NCI-H2081 (cell line): ENCODE data around the gene NAV3.

Source experiments
- DNase-seq, 2 experiments: peaks; one replicate each; lab custom pipeline; 2025; lab: John Stamatoyannopoulos, UW

The NAV3 gene

GRCh38 chr12:77925536-77926108 is 94.9 kb downstream of the NAV3 start:
- peak; percentile 91 to 93 for DNase-seq

GRCh38 chr12:77928078-77928477 is 97.4 kb downstream of the NAV3 start:
- DNase-seq, result no peak

DNA sequence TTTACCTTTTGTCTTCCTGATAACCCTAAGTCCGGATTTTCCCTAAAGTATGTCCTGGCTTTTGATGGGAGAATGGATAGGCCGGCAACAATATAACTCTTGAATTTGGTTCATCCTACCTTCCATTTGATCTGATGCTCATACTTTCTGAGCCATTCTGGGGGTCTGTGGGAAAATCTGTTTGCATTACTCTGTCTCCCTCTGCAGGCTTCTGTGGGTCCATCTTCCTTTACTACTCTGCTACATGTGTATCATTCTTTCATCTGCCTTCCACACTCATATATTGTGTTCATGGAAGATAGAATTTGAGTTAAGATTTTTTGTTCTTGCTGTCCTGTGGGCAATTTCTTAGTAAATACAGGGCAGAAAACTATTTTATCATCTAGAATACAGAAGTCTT is 101.5 kb downstream of the NAV3 start:
- DNase-seq, result no peak

GRCh38 chr12:77938301-77938700 is 107.6 kb downstream of the NAV3 start:
- DNase-seq, result no peak

GRCh38 chr12:77940011-77940423 is 109.3 kb downstream of the NAV3 start:
- no peak for DNase-seq

DNA sequence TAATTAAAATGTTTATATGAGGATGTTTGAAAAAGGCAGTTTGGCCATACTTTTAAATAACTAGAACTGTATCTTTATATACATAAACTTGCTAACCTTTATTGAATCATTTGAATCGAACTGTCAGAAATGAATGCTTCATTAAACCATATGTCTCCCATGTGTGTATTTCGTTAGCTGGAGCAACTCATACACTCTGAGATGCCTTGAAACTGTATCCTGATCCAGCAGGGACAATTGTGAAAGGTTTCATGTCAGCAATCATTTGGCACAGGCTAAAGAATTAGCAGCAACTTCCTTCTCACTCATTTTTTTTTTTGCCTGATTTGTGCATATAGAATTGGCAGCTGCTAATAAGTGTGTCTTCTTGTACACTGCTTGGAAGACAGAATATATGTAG is 109.9 kb downstream of the NAV3 start:
- no peak for DNase-seq

- no peak for DNase-seq
These were observed 110.7 kb downstream of the NAV3 start for GRCh38 chr12:77941401-77941800.

DNA sequence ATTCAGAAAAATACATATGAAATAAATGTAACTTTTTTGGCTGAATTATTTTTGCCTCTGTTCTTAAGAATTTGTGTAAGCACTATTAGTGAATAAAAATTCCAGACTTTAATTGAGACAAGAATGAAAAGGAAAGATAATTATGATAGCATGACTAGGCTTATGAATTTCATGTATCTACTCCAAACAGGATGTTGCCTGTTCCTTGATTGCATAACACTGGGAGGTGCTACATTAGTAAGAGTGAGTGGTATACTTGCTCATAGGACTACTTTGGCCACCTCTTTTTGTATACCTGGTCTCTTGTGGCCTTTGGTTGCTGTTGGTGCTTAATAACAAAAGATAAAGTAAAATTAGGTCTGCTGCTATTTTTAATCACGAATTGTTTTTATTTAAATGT is 112.8 kb downstream of the NAV3 start:
- no peak for DNase-seq

DNA sequence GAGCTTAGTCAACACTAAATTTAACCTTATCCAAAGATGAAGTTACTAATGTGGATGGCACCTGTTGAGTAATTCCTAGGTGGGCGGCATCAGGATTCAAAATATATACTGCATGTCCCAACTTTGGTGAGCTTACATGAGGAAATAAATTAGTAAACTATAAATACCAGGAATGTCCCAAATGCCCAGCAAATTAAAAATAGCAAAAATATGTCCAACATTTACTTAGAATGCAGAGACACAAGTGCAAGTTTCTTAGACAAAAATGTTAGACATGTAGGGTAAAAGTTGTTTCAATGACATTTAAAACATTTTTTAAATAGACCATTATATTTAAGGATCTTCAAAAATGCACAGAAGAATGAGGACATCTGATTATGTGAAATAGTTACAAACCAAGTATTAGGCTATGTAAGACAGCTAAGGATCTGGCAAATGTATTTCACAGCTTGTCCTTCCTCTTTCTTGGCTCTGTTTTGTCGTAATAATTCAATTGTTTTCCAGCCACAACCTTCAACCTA is 115.9 kb downstream of the NAV3 start:
- DNase-seq, result no peak

GRCh38 chr12:77947330-77947729 is 116.6 kb downstream of the NAV3 start:
- no peak for DNase-seq

DNA sequence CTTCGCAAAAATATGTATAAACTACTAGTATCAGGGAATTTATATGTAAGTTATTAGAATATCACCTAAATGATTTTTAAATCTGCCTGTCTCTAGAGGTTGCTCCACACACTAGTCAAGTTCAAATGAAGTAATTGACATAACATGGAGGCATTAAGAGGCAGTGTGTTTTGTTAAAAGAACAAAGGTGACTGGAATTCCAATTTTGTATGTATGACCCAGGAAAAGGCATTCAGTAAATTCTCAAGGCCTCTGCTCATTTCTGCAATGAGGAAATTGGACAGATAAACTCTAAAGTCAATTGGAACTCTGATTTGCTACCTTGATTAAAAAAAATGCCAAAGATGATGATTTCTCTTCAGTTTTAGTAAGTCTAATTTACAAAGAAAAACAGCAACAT is 117.1 kb downstream of the NAV3 start:
- DNase-seq, result no peak

GRCh38 chr12:77949943-77950342 is 119.2 kb downstream of the NAV3 start:
- no peak for DNase-seq

DNA sequence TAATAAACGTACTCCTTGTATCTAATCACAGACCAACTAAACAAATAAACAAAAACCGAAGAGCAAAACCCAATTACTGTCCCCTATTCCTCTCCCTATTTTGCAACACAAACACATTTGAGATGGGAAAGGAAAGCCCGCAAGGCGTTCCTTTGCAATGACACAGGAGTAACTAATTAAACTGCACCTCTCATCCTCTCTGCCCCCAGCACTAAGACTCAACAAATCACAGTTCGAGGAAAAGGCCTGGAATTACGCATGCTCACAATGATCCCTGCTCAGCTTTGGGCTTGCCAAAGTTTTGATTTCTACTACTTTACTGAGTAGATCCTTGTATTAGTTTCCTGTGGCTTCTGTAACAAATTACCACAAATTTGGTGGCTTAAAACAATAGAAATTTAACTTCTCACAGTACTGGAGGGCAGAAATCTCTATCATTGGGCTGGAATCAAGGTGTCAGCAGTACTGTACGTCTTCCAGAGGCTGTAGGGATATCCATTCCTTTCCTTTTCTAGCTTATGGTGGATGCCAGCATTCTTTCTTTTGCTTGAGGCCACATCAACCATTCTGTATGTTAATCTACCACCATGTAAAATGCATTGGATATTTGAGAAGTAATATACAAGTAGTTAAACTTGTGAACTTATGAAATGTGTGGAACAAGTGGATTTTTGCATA is 123.0 kb downstream of the NAV3 start:
- DNase-seq, result no peak

- no peak for DNase-seq
These were observed 123.5 kb downstream of the NAV3 start for GRCh38 chr12:77954206-77954555.

DNA sequence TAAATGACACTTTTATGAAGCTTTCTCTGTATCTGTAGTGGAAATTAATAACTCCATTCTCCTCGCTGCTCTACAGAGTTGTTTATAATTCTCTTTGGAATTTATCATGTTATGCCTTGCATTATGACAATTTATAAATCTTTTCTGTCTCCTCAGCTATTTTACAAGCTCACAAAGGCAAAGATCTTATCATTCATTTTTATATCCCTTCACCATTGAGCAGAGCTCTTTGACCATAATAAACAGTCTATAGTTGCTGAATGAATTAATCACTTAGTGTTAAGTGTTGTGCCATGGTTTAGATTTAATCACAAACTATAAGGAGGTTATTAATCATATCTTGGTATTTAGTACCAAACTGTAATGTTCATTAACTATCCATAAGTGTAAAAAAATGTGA is 126.4 kb downstream of the NAV3 start:
- DNase-seq, result no peak

GRCh38 chr12:77963576-77964178 is 133.0 kb downstream of the NAV3 start:
- no peak for DNase-seq

DNA sequence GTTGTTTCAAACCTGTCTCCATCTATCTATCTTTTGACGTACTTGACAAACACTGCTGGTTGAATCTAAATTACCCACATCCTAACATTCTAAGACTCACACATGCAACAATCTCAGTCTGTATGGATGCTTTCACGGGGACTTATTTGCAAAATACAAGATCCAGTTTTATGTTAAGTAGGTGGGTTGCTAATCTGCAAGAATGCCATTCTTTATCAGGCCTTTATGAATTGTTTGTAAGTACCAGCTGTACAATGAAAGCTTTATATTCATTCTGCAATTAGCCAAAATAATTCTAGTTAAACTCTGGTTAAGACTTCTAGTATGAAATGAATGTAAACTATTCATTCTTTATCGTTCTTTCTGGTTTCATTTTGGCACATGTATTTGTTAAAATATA is 135.1 kb downstream of the NAV3 start:
- no peak for DNase-seq

- no peak for DNase-seq
These were observed 137.3 kb downstream of the NAV3 start for GRCh38 chr12:77968021-77968420.

- no peak for DNase-seq
These were observed 137.9 kb downstream of the NAV3 start for GRCh38 chr12:77968571-77968970.

DNA sequence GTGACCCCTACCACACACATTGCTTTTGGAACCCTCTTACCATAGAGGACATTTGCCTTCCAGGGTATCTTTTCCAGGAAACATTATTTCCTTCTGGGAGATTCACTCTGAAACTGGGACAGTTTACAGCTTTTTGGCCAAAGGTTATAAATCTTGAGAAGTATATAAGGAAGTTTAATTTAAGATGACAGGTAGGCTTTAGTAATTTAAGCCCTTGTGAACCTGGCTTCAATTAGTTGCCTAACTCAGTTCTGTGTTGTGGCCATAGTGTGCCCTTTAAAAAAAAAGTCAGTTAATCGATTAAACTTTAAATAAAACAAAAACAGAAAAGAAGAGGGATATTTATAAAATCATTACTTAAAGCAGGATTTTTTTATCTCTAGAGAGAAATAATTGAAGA is 142.9 kb downstream of the NAV3 start:
- no peak for DNase-seq

- DNase-seq, result no peak
These were observed 144.0 kb downstream of the NAV3 start for GRCh38 chr12:77974645-77975044.

- no peak for DNase-seq
These were observed 149.0 kb downstream of the NAV3 start for GRCh38 chr12:77979597-77980250.

- DNase-seq, result no peak
These were observed 150.1 kb downstream of the NAV3 start for GRCh38 chr12:77980782-77981181.
